ENCODE measurements around the gene CSF2RB.

Gene CSF2RB

GRCh38 chr22:36921309-36922104 is 8.1 kb downstream of the CSF2RB start:
- no peak for DNase-seq (ENCODE audit: low read depth)

- no peak for DNase-seq (ENCODE audit: low read depth)
Measured at GRCh38 chr22:36922105-36922608, 8.7 kb downstream of the CSF2RB start.

- no peak for DNase-seq (ENCODE audit: low read depth)
Measured at GRCh38 chr22:36922711-36923110, 9.3 kb downstream of the CSF2RB start.

DNA sequence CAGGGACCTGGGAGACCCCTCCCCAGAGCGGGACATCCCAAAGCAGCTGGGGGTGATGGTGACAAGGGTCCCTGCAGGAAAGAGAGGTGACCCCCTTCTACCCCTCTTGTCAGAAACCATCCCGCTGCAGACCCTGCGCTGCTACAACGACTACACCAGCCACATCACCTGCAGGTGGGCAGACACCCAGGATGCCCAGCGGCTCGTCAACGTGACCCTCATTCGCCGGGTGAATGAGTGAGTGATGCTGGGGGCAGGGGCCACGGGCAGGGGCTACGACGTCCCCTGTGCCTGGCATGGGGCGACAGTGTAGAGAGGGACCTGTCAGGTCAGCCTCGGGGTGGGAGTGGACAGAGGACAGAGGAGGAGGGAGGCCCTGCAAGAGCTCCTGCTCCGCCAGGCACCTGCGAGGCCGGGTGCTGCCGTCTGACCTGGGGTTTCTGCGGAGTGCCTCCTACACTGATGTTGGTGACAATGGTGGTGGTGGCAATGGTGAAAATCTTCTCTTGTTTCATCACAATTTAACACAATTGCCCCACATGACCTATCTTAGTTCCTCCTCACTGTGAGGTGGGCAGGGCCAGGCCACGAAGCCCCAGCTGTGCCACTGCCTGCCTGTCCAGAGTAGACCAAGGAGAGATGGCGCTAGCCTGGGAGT is 9.8 kb downstream of the CSF2RB start:
- no peak for DNase-seq (ENCODE audit: low read depth)

- no peak for DNase-seq (ENCODE audit: low read depth)
Measured at GRCh38 chr22:36924151-36924698, 10.8 kb downstream of the CSF2RB start.

- no peak for DNase-seq (ENCODE audit: low read depth)
Measured at GRCh38 chr22:36925388-36926290, 12.2 kb downstream of the CSF2RB start.

GRCh38 chr22:36926309-36926708 is 12.9 kb downstream of the CSF2RB start:
- DNase-seq (ENCODE audit: low read depth) = no peak

- DNase-seq (ENCODE audit: low read depth) = no peak
Measured at GRCh38 chr22:36926721-36927435, 13.4 kb downstream of the CSF2RB start.

DNA sequence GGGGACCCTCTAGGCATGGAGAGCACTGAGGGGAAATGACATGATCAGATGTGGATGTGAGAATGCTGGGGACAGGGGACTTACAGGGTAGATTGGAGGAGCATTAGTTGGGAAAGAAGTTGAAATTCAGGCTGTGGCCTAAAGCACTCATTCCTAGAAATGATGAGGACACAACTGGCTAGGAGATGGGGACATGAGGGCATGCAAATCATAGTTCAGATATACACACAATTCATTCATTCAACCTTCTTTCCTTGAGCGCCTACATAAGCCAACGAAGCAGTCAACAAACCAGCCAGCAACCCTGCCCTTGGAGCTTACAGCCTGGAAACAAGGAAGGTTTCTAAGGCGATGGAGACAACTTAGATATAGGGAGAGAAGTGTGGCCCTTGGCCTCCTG is 14.2 kb downstream of the CSF2RB start:
- DNase-seq (ENCODE audit: low read depth) = no peak

GRCh38 chr22:36928196-36928595 is 14.8 kb downstream of the CSF2RB start:
- DNase-seq (ENCODE audit: low read depth) = no peak

GRCh38 chr22:36928786-36929535 is 15.5 kb downstream of the CSF2RB start:
- DNase-seq (ENCODE audit: low read depth) = no peak

DNA sequence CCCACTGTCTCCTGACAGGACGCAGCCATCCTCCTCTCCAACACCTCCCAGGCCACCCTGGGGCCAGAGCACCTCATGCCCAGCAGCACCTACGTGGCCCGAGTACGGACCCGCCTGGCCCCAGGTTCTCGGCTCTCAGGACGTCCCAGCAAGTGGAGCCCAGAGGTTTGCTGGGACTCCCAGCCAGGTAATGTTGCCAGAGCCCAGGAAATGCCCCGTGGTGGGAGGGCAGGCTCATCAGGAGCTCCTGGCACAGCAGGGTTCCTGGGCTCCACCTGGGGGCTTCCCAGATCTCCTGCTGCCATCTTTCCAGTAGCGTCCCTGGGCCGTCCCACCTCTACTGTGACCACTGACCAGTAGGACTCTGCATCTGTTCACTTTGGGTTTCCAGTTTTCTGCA is 16.2 kb downstream of the CSF2RB start:
- no peak for DNase-seq (ENCODE audit: low read depth)

DNA sequence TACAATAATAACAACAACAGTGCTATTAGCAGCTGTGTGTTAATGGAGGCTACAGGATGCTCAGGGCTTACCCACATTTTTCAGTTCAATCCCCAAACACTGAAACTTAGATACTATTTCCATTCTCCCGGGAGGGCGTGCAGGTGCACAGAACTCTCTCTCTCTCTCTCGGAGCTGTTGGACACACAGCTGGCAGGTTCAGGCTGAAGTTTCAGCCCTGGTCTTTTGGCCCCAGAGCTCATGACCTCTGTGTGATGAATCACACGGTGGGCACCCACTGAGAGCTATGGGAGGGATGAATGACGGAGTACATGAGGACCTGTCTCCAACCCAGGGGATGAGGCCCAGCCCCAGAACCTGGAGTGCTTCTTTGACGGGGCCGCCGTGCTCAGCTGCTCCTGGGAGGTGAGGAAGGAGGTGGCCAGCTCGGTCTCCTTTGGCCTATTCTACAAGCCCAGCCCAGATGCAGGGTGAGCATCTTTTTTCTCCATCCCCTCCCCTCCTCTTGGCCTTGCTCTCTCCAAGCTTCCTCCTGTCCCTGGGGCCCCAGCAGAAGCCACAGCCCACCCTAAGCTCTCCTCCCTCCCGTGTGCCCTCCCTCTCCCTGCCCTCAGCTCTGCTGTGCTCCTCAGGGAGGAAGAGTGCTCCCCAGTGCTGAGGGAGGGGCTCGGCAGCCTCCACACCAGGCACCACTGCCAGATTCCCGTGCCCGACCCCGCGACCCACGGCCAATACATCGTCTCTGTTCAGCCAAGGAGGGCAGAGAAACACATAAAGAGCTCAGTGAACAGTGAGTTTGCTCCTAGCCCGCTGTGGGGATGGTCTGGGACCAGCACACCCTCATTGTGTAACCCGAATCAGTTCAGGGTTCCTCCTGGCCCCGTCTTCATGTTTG is 16.9 kb downstream of the CSF2RB start:
- no peak for DNase-seq (ENCODE audit: low read depth)

DNA sequence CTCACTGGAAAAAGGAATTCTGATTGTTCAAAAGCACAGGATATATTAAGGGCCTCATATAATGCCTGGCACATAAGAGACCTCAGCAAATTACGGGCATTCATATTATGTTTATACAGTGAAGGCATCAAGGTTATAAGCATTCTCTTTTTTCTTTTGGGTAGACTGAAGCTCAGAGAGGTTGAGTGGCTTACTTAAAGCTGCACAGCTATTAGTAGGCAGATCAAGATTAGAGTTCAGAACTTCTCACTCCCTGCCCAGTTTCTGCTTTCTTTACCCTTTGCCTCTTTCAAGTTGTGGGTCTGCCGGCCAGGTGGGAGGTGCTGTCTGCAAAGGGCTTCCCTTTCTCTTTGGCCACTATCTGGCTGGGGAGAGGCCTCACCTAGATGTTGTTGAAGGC is 18.0 kb downstream of the CSF2RB start:
- no peak for DNase-seq (ENCODE audit: low read depth)

DNA sequence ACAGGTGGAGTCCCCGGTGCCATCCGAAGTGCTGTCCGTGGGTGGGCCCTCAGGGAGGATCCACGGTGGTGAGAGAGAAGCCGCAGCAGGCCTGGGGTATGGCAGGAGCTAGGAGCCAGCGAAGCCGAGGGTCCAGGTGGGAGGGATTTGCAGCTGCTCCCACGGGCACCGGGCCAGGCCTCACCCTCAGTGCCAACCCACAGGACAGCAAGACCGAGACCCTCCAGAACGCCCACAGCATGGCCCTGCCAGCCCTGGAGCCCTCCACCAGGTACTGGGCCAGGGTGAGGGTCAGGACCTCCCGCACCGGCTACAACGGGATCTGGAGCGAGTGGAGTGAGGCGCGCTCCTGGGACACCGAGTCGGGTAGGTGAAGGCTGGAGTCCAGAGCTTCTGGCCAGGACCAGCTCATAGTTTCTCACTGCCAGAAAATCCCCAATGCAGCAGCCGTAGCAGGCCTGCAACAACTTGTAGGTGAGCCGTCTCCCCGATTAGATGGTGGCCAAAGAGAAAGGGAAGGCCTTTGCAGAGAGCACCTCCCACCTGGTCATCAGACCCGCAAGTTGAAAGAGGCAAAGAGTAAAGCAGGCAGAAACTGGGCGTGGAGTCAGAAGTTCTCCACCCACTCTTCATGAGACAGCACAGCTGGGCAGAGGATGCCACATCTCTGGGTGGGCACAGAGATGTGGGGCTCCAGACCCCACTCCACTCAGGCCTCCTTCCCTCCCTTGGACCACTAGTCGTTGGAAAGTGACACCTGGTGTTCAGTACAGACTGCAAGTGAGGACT is 20.4 kb downstream of the CSF2RB start:
- DNase-seq (ENCODE audit: low read depth) = no peak

- DNase-seq (ENCODE audit: low read depth) = no peak
Measured at GRCh38 chr22:36934418-36935312, 21.2 kb downstream of the CSF2RB start.

DNA sequence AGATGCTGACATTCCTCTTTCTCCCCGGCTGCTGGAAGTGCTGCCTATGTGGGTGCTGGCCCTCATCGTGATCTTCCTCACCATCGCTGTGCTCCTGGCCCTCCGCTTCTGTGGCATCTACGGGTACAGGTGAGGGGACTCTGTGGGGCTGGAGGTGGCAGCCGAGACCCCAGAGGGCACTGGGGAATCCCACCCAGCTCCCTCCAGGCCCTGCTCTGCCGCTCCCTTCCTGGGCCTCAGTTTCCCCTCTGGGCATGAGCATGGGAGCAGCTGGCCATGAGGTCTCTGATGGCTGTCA is 21.8 kb downstream of the CSF2RB start:
- DNase-seq (ENCODE audit: low read depth) = no peak

DNA sequence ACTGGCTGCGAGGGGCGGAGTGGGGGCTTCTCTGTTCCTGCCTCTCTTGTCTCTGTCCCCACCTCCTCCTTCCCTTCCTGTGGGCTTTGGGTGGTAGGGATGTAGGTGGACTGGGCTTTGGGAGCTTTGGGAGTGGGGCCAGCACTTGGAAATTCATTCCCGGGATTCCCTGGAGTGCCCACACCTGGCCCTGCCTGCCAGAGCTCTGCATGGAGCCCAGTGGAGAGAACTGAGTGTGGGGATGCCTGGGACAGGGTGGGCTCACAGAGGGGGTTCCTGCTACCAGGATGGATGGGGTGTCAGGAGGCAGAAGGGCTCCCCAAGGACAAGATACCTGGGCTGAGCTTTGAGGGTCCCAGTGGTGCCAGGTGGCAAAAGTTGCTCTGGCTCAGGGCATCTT is 22.3 kb downstream of the CSF2RB start:
- DNase-seq (ENCODE audit: low read depth) = no peak
